IMR-90 (cell line): ENCODE measurements around the gene KCNQ2. TPM values are rescaled to one million over a fixed set of nuclear protein-coding genes. Genes with fewer than 3 reads are reported as not detected.

Experiments
- ATAC-seq: fragments of 200-7000 bp; cut with Tn5 transposase; 2 replicates; pipeline ENCODE4 v1.9.1; 2020; ENCODE audit warnings: low read depth, mild to moderate bottlenecking, moderate library complexity
- BruUV-seq: library from RNA; stranded (reverse); fragments of 400-500 nt; replicated peaks from 2 replicates; lab custom pipeline; 2021; lab: Mats Ljungman, UMichigan
- CTCF ChIA-PET: fragments of 300-600 bp; formaldehyde crosslinking; extraction: SDS; loops from one replicate; lab custom pipeline; 2021; ENCODE audit warnings: antibody characterized with exemption; lab: Yijun Ruan, JAX
- POLR2A ChIA-PET: fragments of 300-600 bp; sonication (Branson Sonifier 250); formaldehyde crosslinking; loops from one replicate; lab custom pipeline; 2022; ENCODE audit warnings: antibody characterized with exemption; ENCODE audit not compliant: unreplicated experiment; lab: Charles Lee
- DNase-seq: peaks from one replicate; pipeline ENCODE4 v3.0.0; 2013
- H2AFZ ChIP-seq: replicated peaks from 2 replicates; pipeline ENCODE3; 2013; ENCODE audit warnings: low read length, mild to moderate bottlenecking; ENCODE audit not compliant: poor library complexity
- H2AK5ac ChIP-seq: 2 replicates; pipeline ENCODE4 v1.6.1; 2013; ENCODE audit warnings: low read depth, low read length, inconsistent platforms
- H2AK9ac ChIP-seq: replicated peaks from 2 replicates; pipeline ENCODE3; 2013; ENCODE audit warnings: mild to moderate bottlenecking, low read depth, low read length, moderate library complexity; ENCODE audit not compliant: poor library complexity
- H2BK120ac ChIP-seq: 2 replicates; pipeline ENCODE4 v1.6.1; 2013; ENCODE audit warnings: low read depth, low read length, inconsistent platforms
- H2BK15ac ChIP-seq: 3 replicates; pipeline ENCODE4 v1.6.1; 2013; ENCODE audit warnings: low read depth, low read length, inconsistent platforms
- H2BK20ac ChIP-seq: 2 replicates; pipeline ENCODE4 v1.6.1; 2013; ENCODE audit warnings: low read depth, mild to moderate bottlenecking, inconsistent platforms, low read length, moderate library complexity
- H2BK5ac ChIP-seq: 2 replicates; pipeline ENCODE4 v1.6.1; 2013; ENCODE audit warnings: mild to moderate bottlenecking, low read depth, low read length, inconsistent platforms; ENCODE audit not compliant: poor library complexity, severe bottlenecking
- H3K14ac ChIP-seq: replicated peaks from 2 replicates; pipeline ENCODE4 v1.6.1; 2013; ENCODE audit warnings: low read depth, low read length, inconsistent platforms
- H3K18ac ChIP-seq: 2 replicates; pipeline ENCODE4 v1.6.1; 2013; ENCODE audit warnings: low read depth, low read length, control low read depth
- H3K23ac ChIP-seq: 2 replicates; pipeline ENCODE4 v1.6.1; 2013; ENCODE audit warnings: low read depth, low read length, inconsistent platforms
- H3K27ac ChIP-seq: 2 replicates; pipeline ENCODE4 v1.5.1; 2013; ENCODE audit warnings: mild to moderate bottlenecking, control low read depth, low read length; ENCODE audit not compliant: insufficient read depth
- H3K27me3 ChIP-seq: 2 replicates; pipeline ENCODE4 v1.6.1; 2013; ENCODE audit warnings: low read length; ENCODE audit not compliant: control insufficient read depth, insufficient read depth
- H3K36me3 ChIP-seq: 2 replicates; pipeline ENCODE4 v1.6.1; 2013; ENCODE audit warnings: low read length, mixed read lengths; ENCODE audit not compliant: control insufficient read depth, insufficient read depth
- H3K4ac ChIP-seq: 2 replicates; pipeline ENCODE4 v1.6.1; 2013; ENCODE audit warnings: low read depth, low read length, inconsistent platforms
- H3K4me1 ChIP-seq: 2 replicates; pipeline ENCODE4 v1.6.1; 2013; ENCODE audit warnings: low read length, mixed read lengths; ENCODE audit not compliant: control insufficient read depth, insufficient read depth
- H3K4me2 ChIP-seq: 2 replicates; pipeline ENCODE4 v1.6.1; 2013; ENCODE audit warnings: low read depth, mild to moderate bottlenecking, control low read depth, low read length, moderate library complexity
- H3K4me3 ChIP-seq: 2 replicates; pipeline ENCODE4 v1.5.1; 2013; ENCODE audit warnings: low read depth, mild to moderate bottlenecking, control low read depth, low read length, moderate library complexity; ENCODE audit not compliant: insufficient read depth
- H3K56ac ChIP-seq: 2 replicates; pipeline ENCODE4 v1.6.1; 2013; ENCODE audit warnings: low read length, inconsistent platforms; ENCODE audit not compliant: insufficient read depth; ENCODE audit errors: extremely low read depth
- H3K79me1 ChIP-seq, 2 experiments: 2 replicates each; pipeline ENCODE4 v1.6.1; 2013; ENCODE audit warnings: low read length in 2 of 2, inconsistent platforms in 1 of 2, low read depth in 1 of 2
- H3K9ac ChIP-seq: 2 replicates; pipeline ENCODE4 v1.6.1; 2013; ENCODE audit warnings: low read depth, low read length, control low read depth
- H3K9me1 ChIP-seq: 2 replicates; pipeline ENCODE4 v1.6.1; 2013; ENCODE audit warnings: low read length, inconsistent platforms; ENCODE audit not compliant: insufficient read depth
- H3K9me3 ChIP-seq: 2 replicates; pipeline ENCODE4 v1.6.1; 2013; ENCODE audit warnings: low read length; ENCODE audit not compliant: control insufficient read depth, insufficient read depth
- H4K20me1 ChIP-seq: 2 replicates; pipeline ENCODE4 v1.6.1; 2013; ENCODE audit warnings: low read length, inconsistent platforms; ENCODE audit not compliant: insufficient read depth
- H4K5ac ChIP-seq: 2 replicates; pipeline ENCODE4 v1.6.1; 2013; ENCODE audit warnings: mild to moderate bottlenecking, low read depth, low read length, control low read depth
- H4K8ac ChIP-seq, 2 experiments: 2 replicates each; pipeline ENCODE4 v1.6.1; 2013; ENCODE audit warnings: low read depth in 2 of 2, low read length in 2 of 2, control low read depth in 1 of 2, inconsistent platforms in 1 of 2
- H4K91ac ChIP-seq: 2 replicates; pipeline ENCODE4 v1.6.1; 2013; ENCODE audit warnings: low read depth, low read length, inconsistent platforms; ENCODE audit not compliant: insufficient read depth
- CEBPB ChIP-seq: IDR thresholded peaks from 2 replicates; pipeline ENCODE4 v1.6.1; 2012; ENCODE audit warnings: low read depth, low read length, improper control_type of control experiment
- POLR2A ChIP-seq: IDR thresholded peaks from 2 replicates; pipeline ENCODE4 v1.6.1; 2012; ENCODE audit warnings: mild to moderate bottlenecking, low read depth, low read length
- WGBS, 2 experiments: methylation state at CpG; one replicate each; pipeline versions ENCODE4 v1.1.5 to v1.1.7; 2013; ENCODE audit warnings: missing lambda C conversion rate in 2 of 2; ENCODE audit not compliant: insufficient read length in 1 of 2; ENCODE audit errors: extremely low coverage in 2 of 2; 5-methylcytosine and 5-hydroxymethylcytosine counted together
- dilution Hi-C: fragments of 300-500 bp; cut with HindIII; formaldehyde crosslinking; loops from one replicate; pipeline ENCODE4 v1.14.3; 2018; ENCODE audit warnings: low sequenced_read_pairs; ENCODE audit not compliant: unreplicated experiment
- in situ Hi-C: fragments of 300-500 bp; cut with MboI; formaldehyde crosslinking; loops from 3 replicates; pipeline ENCODE4 v1.14.3; 2019; ENCODE audit warnings: low sequenced_read_pairs, inconsistent platforms, mixed read lengths
- intact Hi-C: fragments of 100-400 bp; cut with micrococcal nuclease; formaldehyde crosslinking; loops from 2 replicates; pipeline ENCODE4 v1.10.0; 2022
- polyA plus RNA-seq, 3 experiments: library from polyadenylated mRNA; depleted of rRNA; stranded (reverse); fragments of >200 nt; gene quantifications; 2 replicates each; pipeline ENCODE4 v1.2.3, GENCODE V29; 2012; ENCODE audit warnings: low replicate concordance in 1 of 3
- total RNA-seq: library from RNA; depleted of rRNA; stranded (reverse); fragments of >200 nt; gene quantifications from 2 replicates; pipeline ENCODE4 v1.2.3, GENCODE V29; 2012

KCNQ2 gene
- total and polyA plus RNA-seq, 2 of the 4 experiments (the other 2 are of a cell fraction) = 0.02 TPM; not detected in 1

GRCh38 chr20:63503524-63503923, 31.1 kb upstream of the KCNQ2 start:
- Histone ChIP-seq H2BK120ac (no peak overlapping the region), H3K27ac (no peak overlapping the region), H2BK5ac (no peak overlapping the region), H4K5ac (no peak overlapping the region), H4K91ac (no peak overlapping the region), H3K18ac (no peak overlapping the region), H3K4me3 (no peak overlapping the region), H2AK9ac (no peak overlapping the region), H3K4me2 (no peak overlapping the region), H2BK20ac (no peak overlapping the region), H3K9me1 (no peaks in the 10 kb centered on the region), H3K56ac (no peak overlapping the region), H3K36me3 (no peaks in the 10 kb centered on the region), H3K79me1 (no peaks in the 10 kb centered on the region), H2AFZ (no peak overlapping the region), H3K4ac (no peak overlapping the region), H3K14ac (no peak overlapping the region), H3K9me3 (peaks cover 29% of the 10 kb centered on the region), H3K9ac (no peak overlapping the region), H3K27me3 (peaks cover 53% of the 10 kb centered on the region), H4K20me1 (no peaks in the 10 kb centered on the region), H3K4me1 (0 out of 2 replicates have a peak, but pooled peaks cover 3% of the 10 kb centered on the region), H2AK5ac (no peak overlapping the region), H2BK15ac (no peak overlapping the region), H4K8ac (no peak overlapping the region), H3K23ac (no peak overlapping the region)
- TF ChIP-seq CEBPB (no peak), POLR2A (no peak)
- dilution Hi-C loops = no loop called here
- ATAC-seq (no peak), DNase-seq (no peak)
- no TSS peak for BruUV-seq
- 40% methylated on average over 1 of the region's 7 CpGs; no CpG with 5 or more reads in 1 of the 2 experiments for WGBS, 2 experiments
- ChIA-PET POLR2A (no interaction called here), CTCF (no interaction called here)
- in situ Hi-C loops = no loop called here
- intact Hi-C loops = no loop called here
